ENCODE results near the gene TTC21B. TPM values are rescaled to one million over a fixed set of nuclear protein-coding genes. Genes with fewer than 3 reads are reported as not detected.
"Not testable (repeated sequence)": the region's sequence is repeated elsewhere in the genome, so short reads cannot be mapped to it uniquely, and the experiment has no call there.

The TTC21B gene
- total RNA-seq = 25.4 and 34.5 TPM in 2 replicates

DNA sequence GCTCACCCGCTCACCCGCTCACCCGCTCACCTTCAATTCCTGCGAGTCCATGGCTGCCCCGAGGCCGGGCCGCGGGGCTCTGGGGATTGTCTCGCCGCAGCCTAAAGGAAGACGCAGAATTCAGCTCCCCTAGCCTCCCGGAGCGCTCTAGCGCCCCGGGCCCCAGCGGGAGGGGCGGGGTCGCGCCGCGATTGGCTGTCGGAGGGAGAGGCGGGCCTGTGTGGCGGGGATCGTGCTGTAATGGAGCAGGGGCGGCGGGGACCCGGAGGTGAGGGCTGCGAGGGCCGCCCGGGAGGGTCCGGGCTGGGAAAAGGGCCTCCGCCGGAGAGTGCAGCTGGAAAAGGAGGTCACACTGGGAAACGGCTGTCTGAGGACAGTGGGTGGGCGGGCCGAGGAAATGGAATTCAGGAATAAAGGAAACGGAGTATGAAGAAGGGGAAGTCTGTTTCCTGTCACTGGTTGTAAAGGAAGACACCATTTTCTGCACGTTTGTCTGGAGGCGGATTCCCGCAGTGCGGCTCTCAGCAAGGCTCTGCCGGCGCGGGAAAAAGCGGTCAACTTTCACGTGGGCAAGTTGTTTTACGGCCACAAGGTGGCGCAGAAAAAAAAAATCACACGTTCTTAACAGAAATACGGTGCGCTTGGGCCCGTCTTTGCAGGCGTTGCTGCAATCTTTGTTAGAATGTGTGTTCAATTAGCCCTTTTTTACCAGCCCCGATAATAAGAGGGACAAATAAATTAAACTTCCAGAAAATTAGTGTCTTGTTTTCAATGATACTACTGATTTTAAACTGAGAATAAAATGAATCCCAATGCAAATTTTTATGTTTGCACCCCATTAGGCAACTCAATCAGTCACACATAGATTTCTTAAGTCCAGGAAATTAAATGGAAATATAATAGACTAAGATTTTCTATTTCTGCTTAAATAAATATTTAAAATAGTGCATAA is at the start of gene TTC21B:
TTC21B (minus strand) TSS at position 122 of the 952 bp plus-strand sequence; CDS start at position 51, 71 bp downstream.
- TF ChIP-seq, protein P1, sequence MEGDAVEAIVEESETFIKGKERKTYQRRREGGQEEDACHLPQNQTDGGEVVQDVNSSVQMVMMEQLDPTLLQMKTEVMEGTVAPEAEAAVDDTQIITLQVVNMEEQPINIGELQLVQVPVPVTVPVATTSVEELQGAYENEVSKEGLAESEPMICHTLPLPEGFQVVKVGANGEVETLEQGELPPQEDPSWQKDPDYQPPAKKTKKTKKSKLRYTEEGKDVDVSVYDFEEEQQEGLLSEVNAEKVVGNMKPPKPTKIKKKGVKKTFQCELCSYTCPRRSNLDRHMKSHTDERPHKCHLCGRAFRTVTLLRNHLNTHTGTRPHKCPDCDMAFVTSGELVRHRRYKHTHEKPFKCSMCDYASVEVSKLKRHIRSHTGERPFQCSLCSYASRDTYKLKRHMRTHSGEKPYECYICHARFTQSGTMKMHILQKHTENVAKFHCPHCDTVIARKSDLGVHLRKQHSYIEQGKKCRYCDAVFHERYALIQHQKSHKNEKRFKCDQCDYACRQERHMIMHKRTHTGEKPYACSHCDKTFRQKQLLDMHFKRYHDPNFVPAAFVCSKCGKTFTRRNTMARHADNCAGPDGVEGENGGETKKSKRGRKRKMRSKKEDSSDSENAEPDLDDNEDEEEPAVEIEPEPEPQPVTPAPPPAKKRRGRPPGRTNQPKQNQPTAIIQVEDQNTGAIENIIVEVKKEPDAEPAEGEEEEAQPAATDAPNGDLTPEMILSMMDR (IDR thresholded peaks at IDR 0.05; ENCODE audit: insufficient read depth, low read depth, low read length) = peak; percentile 73
- H3K4me3 ChIP-seq (ENCODE audit: low read depth, low read length) = peak within 1 kb of the TSS; percentile 79
- DNase-seq (ENCODE audit: low read depth) = peak; percentile 96

DNA sequence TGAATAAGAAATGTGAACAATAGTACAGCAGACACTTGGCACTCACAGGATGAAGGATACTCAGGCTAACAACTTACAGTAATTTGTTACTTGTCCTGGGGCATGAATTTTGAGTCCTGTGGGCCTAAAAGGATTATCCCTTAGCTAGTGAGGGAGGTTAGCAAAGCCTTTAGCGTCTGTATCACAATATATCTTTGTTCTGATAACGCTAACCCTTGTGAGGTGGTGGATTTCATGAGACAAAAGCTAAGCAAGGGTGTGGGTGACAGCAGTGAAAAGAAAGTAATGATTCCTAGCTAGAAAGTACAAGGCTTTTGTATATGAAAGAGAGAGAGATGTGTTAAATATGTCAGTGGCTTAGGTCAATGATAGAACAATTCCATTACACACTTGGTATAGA is 46.8 kb upstream of the TTC21B start:
- DNase-seq (ENCODE audit: low read depth) = no peak
- TF ChIP-seq, protein P1 (IDR thresholded peaks at IDR 0.05; ENCODE audit: insufficient read depth, low read depth, low read length) = no peak
- H3K4me3 ChIP-seq (ENCODE audit: low read depth, low read length) = no peak overlapping the region

DNA sequence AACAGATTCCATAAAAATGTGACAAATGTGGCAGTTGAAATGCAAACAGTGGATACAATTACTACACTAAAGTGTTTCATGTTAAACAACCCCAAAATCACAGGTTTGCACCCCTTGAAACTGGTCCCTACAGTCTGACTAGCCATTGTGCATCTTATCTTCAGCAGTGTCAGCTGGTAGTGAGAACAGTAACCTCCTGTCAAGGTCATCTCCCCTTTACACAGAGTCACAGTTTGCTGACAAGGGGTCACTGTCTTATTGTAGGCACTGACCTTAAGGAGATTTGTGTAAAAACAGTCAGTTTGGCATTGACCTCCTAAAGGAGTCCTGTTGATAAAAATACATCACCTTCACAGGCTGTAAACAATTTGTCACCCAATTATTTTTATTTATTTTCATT is 37.3 kb upstream of the TTC21B start:
- TF ChIP-seq, protein P1 (IDR thresholded peaks at IDR 0.05; ENCODE audit: insufficient read depth, low read depth, low read length) = no peak
- no peak for DNase-seq (ENCODE audit: low read depth)
- no peak overlapping the region for H3K4me3 ChIP-seq (ENCODE audit: low read depth, low read length)

DNA sequence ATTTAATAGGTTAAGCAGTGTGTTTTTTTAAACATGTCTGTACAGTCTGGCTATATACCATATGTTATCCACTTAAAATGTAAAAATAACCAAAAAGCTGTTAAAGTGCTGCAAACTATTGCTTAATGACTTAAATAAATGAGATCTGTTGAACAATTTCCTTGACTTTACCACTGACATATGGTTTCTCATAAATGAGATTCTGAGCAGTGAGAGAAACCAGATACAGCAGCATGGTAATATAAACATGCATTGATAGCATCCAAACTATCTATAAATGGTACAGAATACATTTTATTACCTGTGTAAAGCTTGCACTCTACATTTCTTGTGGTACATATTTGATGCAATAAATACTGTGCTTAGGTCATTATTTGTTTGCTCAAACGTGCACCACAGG is 36.3 kb upstream of the TTC21B start:
- TF ChIP-seq, protein P1 (IDR thresholded peaks at IDR 0.05; ENCODE audit: insufficient read depth, low read depth, low read length) = no peak
- no peak overlapping the region for H3K4me3 ChIP-seq (ENCODE audit: low read depth, low read length)
- DNase-seq (ENCODE audit: low read depth) = peak; percentile 17

DNA sequence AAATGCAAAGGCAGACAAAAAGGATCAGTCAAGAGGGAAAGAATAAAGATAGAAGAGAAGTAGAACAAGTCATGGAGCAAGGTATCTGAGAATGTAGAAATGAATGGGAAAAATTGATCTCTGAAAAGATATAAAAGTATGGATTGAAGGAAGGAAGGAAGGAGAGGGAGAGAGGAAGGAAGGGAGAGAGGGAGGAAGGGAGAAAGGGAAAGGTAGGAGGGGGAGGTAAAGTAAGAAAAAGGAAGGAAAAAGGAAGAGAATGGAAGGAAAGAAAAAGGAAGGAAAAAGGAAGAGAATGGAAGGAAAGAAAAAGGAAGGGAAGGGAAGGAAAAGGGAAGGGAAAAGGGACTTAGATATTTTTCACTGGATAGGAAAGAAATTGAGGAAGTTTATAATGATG is 31.5 kb upstream of the TTC21B start:
- no peak for DNase-seq (ENCODE audit: low read depth)
- TF ChIP-seq, protein P1 (IDR thresholded peaks at IDR 0.05; ENCODE audit: insufficient read depth, low read depth, low read length) = no peak
- no peak overlapping the region for H3K4me3 ChIP-seq (ENCODE audit: low read depth, low read length)

DNA sequence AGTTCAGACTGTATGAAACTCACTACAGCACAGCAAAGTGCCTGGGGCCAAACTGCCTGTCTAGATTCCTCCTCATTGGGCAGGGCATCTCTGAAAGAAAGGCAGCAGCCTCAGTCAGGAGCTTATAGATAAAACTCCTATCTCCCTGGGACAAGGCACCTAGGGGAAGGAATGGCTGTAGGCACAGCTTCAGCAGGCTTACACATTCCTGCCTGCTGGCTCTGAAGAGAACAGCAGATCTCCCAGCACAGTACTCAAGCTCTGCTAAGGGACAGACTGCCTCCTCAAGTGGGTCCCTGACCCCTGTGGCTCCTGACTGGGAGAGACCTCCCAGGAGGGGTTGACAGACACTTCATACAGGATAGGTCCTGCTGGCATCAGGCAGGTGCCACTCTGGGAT is 18.6 kb upstream of the TTC21B start:
- not testable (repeated sequence) for DNase-seq (ENCODE audit: low read depth); H3K4me3 ChIP-seq (ENCODE audit: low read depth, low read length)

DNA sequence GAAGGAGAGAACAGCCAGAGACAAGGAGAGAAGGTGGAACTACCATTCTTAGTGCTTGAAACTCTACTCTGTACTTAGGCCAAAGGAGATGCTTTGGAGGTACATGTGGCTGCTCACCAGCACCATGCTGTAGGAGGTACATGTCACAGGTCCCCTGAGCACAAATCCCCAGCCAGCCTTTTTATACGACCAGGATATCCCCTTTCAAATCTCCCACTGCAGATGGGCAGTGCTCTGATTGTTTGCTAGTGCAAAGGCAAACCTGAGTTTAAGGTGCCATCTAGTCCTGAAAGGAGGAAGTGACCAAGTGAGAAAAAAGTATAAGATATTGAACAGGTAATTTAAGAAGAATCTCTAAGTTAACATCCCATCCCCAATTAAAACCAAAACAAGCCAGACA is 17.1 kb upstream of the TTC21B start:
- TF ChIP-seq, protein P1 (IDR thresholded peaks at IDR 0.05; ENCODE audit: insufficient read depth, low read depth, low read length) = no peak
- no peak for DNase-seq (ENCODE audit: low read depth)
- H3K4me3 ChIP-seq (ENCODE audit: low read depth, low read length) = no peak overlapping the region
